NT2/D1 (cell line): ENCODE measurements around the gene CD2AP.

Source experiments
- DNase-seq: peaks from one replicate; pipeline ENCODE4 v3.0.0-alpha.2; 2011; ENCODE audit warnings: low read depth, low spot score
- H3K27me3 ChIP-seq: 2 replicates; pipeline ENCODE4 v1.6.0; 2011; ENCODE audit warnings: mild to moderate bottlenecking; ENCODE audit not compliant: insufficient read length, insufficient read depth
- H3K36me3 ChIP-seq: 2 replicates; pipeline ENCODE4 v1.6.1; 2011; ENCODE audit warnings: mild to moderate bottlenecking, low read length, mixed read lengths; ENCODE audit not compliant: insufficient read depth, insufficient read length
- H3K4me1 ChIP-seq: 2 replicates; pipeline ENCODE4 v1.5.1; 2011; ENCODE audit not compliant: insufficient read depth, insufficient read length
- H3K4me3 ChIP-seq: 2 replicates; pipeline ENCODE4 v1.5.1; 2011; ENCODE audit warnings: low read depth; ENCODE audit not compliant: insufficient read length
- H3K9ac ChIP-seq: 2 replicates; pipeline ENCODE4 v1.6.0; 2011; ENCODE audit warnings: low read depth; ENCODE audit not compliant: insufficient read length
- H3K9me3 ChIP-seq: 2 replicates; pipeline ENCODE4 v1.5.1; 2011; ENCODE audit warnings: mild to moderate bottlenecking, low read length; ENCODE audit not compliant: insufficient read depth
- SUZ12 ChIP-seq: IDR thresholded peaks from 2 replicates; pipeline ENCODE4 v1.6.1; 2011; ENCODE audit not compliant: insufficient read length, insufficient read depth; ENCODE audit errors: extremely low read depth
- YY1 ChIP-seq: IDR thresholded peaks from 2 replicates; pipeline ENCODE4 v1.6.1; 2011; ENCODE audit not compliant: insufficient read length, insufficient read depth
- ZNF274 ChIP-seq: IDR thresholded peaks from 2 replicates; pipeline ENCODE4 v1.6.1; 2011; ENCODE audit warnings: mild to moderate bottlenecking, low read depth, low read length

The CD2AP gene

GRCh38 chr6:47529734-47530133, 52.1 kb downstream of the CD2AP start:
- DNase-seq: no peak
- TF ChIP-seq YY1 (no peak), ZNF274 (no peak), SUZ12 (no peak)
- Histone ChIP-seq H3K27me3 (no peaks in the 10 kb centered on the region), H3K4me1 (no peaks in the 10 kb centered on the region), H3K9ac (no peak overlapping the region), H3K4me3 (no peak overlapping the region), H3K36me3 (peaks cover 14% of the 10 kb centered on the region), H3K9me3 (no peaks in the 10 kb centered on the region)

- Histone ChIP-seq H3K4me3 (no peak overlapping the region), H3K9ac (no peak overlapping the region), H3K4me1 (no peaks in the 10 kb centered on the region), H3K27me3 (no peaks in the 10 kb centered on the region), H3K9me3 (no peaks in the 10 kb centered on the region), H3K36me3 (peaks cover 18% of the 10 kb centered on the region)
- DNase-seq: no peak
- TF ChIP-seq YY1: no peak
- TF ChIP-seq ZNF274: no peak
- no peak for TF ChIP-seq SUZ12
Observed at GRCh38 chr6:47532981-47533585, 55.5 kb downstream of the CD2AP start.

GRCh38 chr6:47534063-47534462, 56.5 kb downstream of the CD2AP start:
- Histone ChIP-seq H3K9ac (no peak overlapping the region), H3K9me3 (no peaks in the 10 kb centered on the region), H3K4me3 (no peak overlapping the region), H3K36me3 (peaks cover 17% of the 10 kb centered on the region), H3K27me3 (no peaks in the 10 kb centered on the region), H3K4me1 (no peaks in the 10 kb centered on the region)
- TF ChIP-seq ZNF274: no peak
- no peak for TF ChIP-seq YY1
- no peak for TF ChIP-seq SUZ12
- DNase-seq: no peak

GRCh38 chr6:47535316-47536225, 58.0 kb downstream of the CD2AP start:
- TF ChIP-seq SUZ12 (no peak), YY1 (no peak), ZNF274 (no peak)
- no peaks in the 10 kb centered on the region for H3K9me3 ChIP-seq
- H3K36me3 ChIP-seq: peaks cover 14% of the 10 kb centered on the region
- no peaks in the 10 kb centered on the region for H3K27me3 ChIP-seq
- DNase-seq: no peak
- H3K4me1 ChIP-seq: no peaks in the 10 kb centered on the region
- no peak overlapping the region for H3K4me3 ChIP-seq
- H3K9ac ChIP-seq: no peak overlapping the region

DNA sequence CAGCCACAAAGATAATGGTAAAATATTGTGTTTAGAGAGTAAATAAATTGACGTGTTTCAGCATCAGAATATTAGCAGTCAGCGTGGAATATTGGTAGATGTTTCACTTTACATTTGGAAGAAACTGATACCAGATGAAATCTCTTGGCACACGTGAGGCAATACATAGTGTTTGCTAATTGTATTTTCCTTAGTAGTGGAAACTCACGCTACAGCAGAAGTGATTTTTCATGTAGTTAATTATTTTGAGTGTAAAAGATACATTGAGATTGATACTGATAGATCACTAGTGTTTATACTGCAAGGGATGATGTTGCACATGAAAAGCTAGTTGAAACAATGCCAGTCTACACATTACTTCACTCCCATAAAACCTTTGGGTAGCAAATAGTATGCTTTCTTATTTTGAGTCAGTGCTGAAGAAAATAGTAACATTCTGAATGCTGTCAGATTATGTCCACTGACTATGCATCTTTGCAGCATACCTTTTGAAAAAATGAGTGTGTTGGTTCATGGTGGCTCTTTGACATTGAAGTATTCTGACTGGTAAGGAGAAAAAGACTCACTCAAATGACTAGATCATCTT, 59.3 kb downstream of the CD2AP start:
- no peak for TF ChIP-seq YY1
- no peak for TF ChIP-seq SUZ12
- TF ChIP-seq ZNF274: no peak
- Histone ChIP-seq H3K9me3 (no peaks in the 10 kb centered on the region), H3K36me3 (peaks cover 14% of the 10 kb centered on the region), H3K4me1 (no peaks in the 10 kb centered on the region), H3K9ac (no peak overlapping the region), H3K4me3 (no peak overlapping the region), H3K27me3 (no peaks in the 10 kb centered on the region)
- DNase-seq: no peak

DNA sequence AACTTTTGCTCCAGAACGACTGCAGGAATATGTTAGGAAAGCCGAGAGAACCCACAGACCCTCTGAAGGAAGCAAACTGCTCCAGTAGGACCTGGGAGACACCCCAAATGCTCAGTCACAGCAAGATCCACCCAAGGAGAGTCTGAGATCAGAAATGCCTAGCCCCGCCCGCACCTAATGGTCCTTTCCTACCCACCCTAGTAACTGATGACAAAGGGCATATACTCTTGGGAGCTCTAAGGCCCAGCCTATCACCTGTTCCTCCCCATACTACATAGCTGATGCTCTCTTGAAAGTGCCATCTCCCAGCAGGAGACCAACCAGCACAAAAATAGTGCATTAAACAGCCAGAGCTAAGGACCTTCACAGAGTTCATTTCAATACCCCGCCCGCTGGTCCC, 67.6 kb downstream of the CD2AP start:
- Histone ChIP-seq H3K36me3 (peaks cover 31% of the 10 kb centered on the region), H3K9ac (no peak overlapping the region), H3K27me3 (no peaks in the 10 kb centered on the region), H3K9me3 (no peaks in the 10 kb centered on the region), H3K4me1 (no peaks in the 10 kb centered on the region), H3K4me3 (no peak overlapping the region)
- no peak for DNase-seq
- TF ChIP-seq SUZ12 (no peak), ZNF274 (no peak), YY1 (no peak)

DNA sequence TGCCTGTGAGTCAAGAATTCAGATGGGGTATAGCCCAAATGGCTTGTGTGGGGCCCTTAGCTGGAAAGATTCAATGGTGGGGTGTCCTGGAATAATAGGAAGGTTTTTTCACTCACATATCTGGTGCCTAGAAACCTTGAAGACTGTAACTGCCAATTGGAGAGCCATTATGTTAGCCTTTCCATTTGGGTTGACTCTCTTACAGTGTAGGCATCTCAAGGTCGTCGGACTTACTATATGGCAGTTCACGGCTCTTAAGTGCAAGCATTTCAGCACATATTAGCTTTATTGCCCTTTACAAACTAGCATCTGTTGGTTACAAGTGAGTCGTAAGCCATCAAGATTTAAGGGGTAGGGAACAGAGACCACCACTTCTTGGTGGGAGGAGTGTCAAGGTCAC, 74.1 kb downstream of the CD2AP start:
- Histone ChIP-seq H3K4me1 (no peaks in the 10 kb centered on the region), H3K9me3 (no peaks in the 10 kb centered on the region), H3K4me3 (no peak overlapping the region), H3K9ac (no peak overlapping the region), H3K27me3 (no peaks in the 10 kb centered on the region), H3K36me3 (peaks cover 15% of the 10 kb centered on the region)
- no peak for TF ChIP-seq SUZ12
- TF ChIP-seq YY1: no peak
- no peak for TF ChIP-seq ZNF274
- DNase-seq: no peak
